ENCODE data around the gene SCMH1.

- TF ChIP-seq CTCF (IDR thresholded peaks at IDR 0.05) (no peak), POLR2A (IDR thresholded peaks at IDR 0.05; ENCODE audit: low read depth) (no peak), EP300 (IDR thresholded peaks at IDR 0.05) (no peak), POLR2AphosphoS5 (IDR thresholded peaks at IDR 0.05) (no peak)
These were observed 138.3 kb downstream of the SCMH1 start for GRCh38 chr1:41103766-41104165.
